ENCODE measurements around the gene RAPGEF6.
A peak's percentile ranks its signal among the peaks of the same experiment; 100 is the strongest.

Gene RAPGEF6

GRCh38 chr5:131389869-131390265 is 245.2 kb downstream of the RAPGEF6 start (continued):
- no peak for TF ChIP-seq ATF2 (tag by site-specific recombination; IDR thresholded peaks at IDR 0.05; ENCODE audit: low read depth)
- no peak for TF ChIP-seq ZNF529 (tag by site-specific recombination; IDR thresholded peaks at IDR 0.05; ENCODE audit: insufficient replicate concordance)
- TF ChIP-seq ZNF664 (tag by site-specific recombination; IDR thresholded peaks at IDR 0.05), result no peak

DNA sequence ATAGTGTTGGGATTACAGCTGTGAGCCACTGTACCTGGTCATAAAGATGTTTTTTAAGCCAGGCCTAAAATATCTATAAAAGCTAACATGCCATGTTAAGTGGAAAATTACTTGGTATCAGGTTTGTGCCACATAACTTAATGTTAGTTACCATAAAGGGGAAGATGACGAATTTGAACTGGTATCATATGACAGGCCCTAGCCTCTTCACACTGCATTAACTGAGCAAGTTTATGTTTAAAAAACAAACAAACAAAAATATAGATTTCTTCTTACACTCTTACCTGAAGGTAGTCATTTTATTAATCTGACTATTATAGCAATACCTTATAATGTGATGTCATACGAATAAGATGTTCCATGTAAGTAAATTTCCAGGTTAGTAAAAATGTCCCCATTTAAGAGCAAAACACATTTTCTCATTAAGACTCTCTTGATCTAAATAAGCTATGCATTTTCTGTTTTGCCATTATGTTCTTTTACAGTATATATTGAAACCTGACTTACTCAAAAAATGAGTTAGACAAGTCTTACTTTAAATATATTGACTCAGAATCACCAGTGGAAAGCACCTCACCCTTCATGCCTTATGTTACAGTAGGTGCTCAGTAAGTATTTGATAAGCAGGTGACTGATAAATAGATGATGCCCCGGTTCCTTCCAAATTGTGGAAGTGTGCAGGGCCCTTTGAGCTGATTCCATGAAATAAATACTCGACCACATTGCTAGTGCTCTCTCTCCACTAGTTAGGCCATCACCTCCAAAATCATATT is 245.7 kb downstream of the RAPGEF6 start:
- ChIA-PET CTCF (interaction anchor here (0.7 to 0.9 kb wide), 2 partner anchors 124 to 1736 kb away, joined by 3 read pairs; no protein-coding TSS in a partner anchor), POLR2A (no interaction called here)
- Histone ChIP-seq H3K9me3 (ENCODE audit: control insufficient read depth, insufficient read depth, low read depth, low read length) (no peaks in the 10 kb centered on the region), H3K36me3 (ENCODE audit: control insufficient read depth in 2 of 2, insufficient read depth in 1 of 2, low read length in 2 of 2) (peaks cover 13 to 29% of the 10 kb centered on the region in 2 experiments), H3K4me3 (ENCODE audit: low read depth, low read length) (no peak overlapping the region), H3K27ac (ENCODE audit: extremely low read depth, low read depth, low read length) (no peak overlapping the region), H3K4me1 (ENCODE audit: control insufficient read depth, insufficient read depth, low read length) (peaks cover 13% of the 10 kb centered on the region)
- TF ChIP-seq BCL11A (tag by site-specific recombination; IDR thresholded peaks at IDR 0.05; ENCODE audit: low read depth) (0 out of 2 replicates have a peak, but pooled peaks have one; percentile 65), OSR2 (tag by site-specific recombination; IDR thresholded peaks at IDR 0.05) (peak; percentile 77), ZNF366 (tag by site-specific recombination; conservative IDR thresholded peaks at IDR 0.05) (peak; percentile 61), SP7 (tag by site-specific recombination; IDR thresholded peaks at IDR 0.05) (peak; percentile 73), ZNF629 (tag by site-specific recombination; IDR thresholded peaks at IDR 0.05) (peak; percentile 66), ZSCAN30 (tag by site-specific recombination; IDR thresholded peaks at IDR 0.05) (no peak), ATF2 (tag by site-specific recombination; IDR thresholded peaks at IDR 0.05; ENCODE audit: low read depth) (peak; percentile 68), ZNF701 (tag by site-specific recombination; IDR thresholded peaks at IDR 0.05) (no peak), ZNF843 (tag by site-specific recombination; IDR thresholded peaks at IDR 0.05) (peak; percentile 51; the same call in 1 of the 2 replicates), ZEB2 (tag by site-specific recombination; IDR thresholded peaks at IDR 0.05) (peak; percentile 41; the same call in 1 of the 2 replicates), ZNF362 (tag by site-specific recombination; IDR thresholded peaks at IDR 0.05) (0 out of 2 replicates have a peak, but pooled peaks have one; percentile 52), ZNF664 (tag by site-specific recombination; IDR thresholded peaks at IDR 0.05) (peak; percentile 44; the same call in 1 of the 2 replicates), REST (tag by site-specific recombination; IDR thresholded peaks at IDR 0.05) (no peak), KLF8 (tag by site-specific recombination; IDR thresholded peaks at IDR 0.05) (0 out of 2 replicates have a peak, but pooled peaks have one; percentile 21), FEZF1 (tag by site-specific recombination; IDR thresholded peaks at IDR 0.05) (peak; percentile 52), OVOL3 (tag by site-specific recombination; IDR thresholded peaks at IDR 0.05) (peak; percentile 66; the same call in 1 of the 2 replicates)
- TF ChIP-seq, protein P1, sequence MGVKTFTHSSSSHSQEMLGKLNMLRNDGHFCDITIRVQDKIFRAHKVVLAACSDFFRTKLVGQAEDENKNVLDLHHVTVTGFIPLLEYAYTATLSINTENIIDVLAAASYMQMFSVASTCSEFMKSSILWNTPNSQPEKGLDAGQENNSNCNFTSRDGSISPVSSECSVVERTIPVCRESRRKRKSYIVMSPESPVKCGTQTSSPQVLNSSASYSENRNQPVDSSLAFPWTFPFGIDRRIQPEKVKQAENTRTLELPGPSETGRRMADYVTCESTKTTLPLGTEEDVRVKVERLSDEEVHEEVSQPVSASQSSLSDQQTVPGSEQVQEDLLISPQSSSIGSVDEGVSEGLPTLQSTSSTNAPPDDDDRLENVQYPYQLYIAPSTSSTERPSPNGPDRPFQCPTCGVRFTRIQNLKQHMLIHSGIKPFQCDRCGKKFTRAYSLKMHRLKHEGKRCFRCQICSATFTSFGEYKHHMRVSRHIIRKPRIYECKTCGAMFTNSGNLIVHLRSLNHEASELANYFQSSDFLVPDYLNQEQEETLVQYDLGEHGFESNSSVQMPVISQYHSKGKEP (tag by site-specific recombination; IDR thresholded peaks at IDR 0.05), result peak; percentile 47; the same call in 1 of the 2 replicates
- TF ChIP-seq, protein P2, sequence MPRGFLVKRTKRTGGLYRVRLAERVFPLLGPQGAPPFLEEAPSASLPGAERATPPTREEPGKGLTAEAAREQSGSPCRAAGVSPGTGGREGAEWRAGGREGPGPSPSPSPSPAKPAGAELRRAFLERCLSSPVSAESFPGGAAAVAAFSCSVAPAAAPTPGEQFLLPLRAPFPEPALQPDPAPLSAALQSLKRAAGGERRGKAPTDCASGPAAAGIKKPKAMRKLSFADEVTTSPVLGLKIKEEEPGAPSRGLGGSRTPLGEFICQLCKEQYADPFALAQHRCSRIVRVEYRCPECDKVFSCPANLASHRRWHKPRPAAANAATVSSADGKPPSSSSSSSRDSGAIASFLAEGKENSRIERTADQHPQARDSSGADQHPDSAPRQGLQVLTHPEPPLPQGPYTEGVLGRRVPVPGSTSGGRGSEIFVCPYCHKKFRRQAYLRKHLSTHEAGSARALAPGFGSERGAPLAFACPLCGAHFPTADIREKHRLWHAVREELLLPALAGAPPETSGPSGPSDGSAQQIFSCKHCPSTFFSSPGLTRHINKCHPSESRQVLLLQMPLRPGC (tag by site-specific recombination; IDR thresholded peaks at IDR 0.05), result no peak

All from HEK293 (cell line).